Hematopoietic multipotent progenitor cell (in vitro differentiated cells): Measurements from ENCODE around the gene ARF1. TPM values are rescaled to one million over a fixed set of nuclear protein-coding genes. Genes with fewer than 3 reads are reported as not detected.
A peak's percentile ranks its signal among the peaks of the same experiment; 100 is the strongest.

Experiments used
- DNase-seq, 3 donors: peaks; one replicate each; pipeline ENCODE4 v3.0.0-alpha.2; 2011 to 2015; ENCODE audit warnings: low read depth in 2 of 3, low spot score in 2 of 3
- total RNA-seq: library from RNA; depleted of rRNA; stranded (reverse); fragments of >200 nt; gene quantifications from one replicate; pipeline ENCODE4 v1.2.3, GENCODE V29; 2012

Gene ARF1
- total RNA-seq, 1 donor: 272 TPM

DNA sequence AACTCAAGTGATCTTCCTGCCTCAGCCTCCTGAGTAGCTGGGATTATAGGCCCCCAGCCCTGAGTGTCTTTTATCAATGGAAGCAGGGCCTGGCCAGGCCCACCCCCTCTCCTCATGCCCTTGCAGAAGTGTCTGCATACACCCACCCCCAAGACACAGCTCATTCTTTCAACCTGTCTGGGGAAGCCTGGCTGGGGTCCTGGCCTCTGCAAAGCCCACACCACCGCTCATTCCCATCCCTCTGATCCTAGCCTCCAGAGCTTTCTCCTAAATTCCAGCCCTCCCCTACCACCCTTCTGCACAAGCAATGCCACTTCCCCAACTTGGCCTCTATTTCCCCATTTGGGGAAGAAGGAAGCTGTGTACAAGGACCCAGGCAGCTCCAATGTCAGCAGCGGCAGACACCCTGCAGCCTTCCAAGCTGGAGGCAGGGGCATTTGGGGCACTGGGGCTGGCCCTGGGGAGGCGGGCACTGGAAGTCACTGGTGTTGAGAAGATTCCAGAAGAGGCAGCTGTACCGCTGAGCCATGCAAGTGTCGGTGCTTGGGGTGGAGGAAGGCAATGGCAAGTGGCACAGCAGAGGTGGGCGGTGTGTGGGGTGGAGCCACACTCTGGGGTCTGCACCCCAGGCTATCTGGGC is 33.7 kb upstream of the ARF1 start:
- no peak for DNase-seq

GRCh38 chr1:228050571-228051231 is 31.8 kb upstream of the ARF1 start:
- DNase-seq: no peak

GRCh38 chr1:228058172-228058948 is 24.1 kb upstream of the ARF1 start:
- DNase-seq: no peak

DNA sequence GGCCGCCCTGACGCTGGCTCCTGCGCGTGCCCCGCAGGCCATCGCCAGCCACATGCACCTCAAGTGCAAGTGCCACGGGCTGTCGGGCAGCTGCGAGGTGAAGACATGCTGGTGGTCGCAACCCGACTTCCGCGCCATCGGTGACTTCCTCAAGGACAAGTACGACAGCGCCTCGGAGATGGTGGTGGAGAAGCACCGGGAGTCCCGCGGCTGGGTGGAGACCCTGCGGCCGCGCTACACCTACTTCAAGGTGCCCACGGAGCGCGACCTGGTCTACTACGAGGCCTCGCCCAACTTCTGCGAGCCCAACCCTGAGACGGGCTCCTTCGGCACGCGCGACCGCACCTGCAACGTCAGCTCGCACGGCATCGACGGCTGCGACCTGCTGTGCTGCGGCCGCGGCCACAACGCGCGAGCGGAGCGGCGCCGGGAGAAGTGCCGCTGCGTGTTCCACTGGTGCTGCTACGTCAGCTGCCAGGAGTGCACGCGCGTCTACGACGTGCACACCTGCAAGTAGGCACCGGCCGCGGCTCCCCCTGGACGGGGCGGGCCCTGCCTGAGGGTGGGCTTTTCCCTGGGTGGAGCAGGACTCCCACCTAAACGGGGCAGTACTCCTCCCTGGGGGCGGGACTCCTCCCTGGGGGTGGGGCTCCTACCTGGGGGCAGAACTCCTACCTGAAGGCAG is 23.4 kb upstream of the ARF1 start:
- peak; percentile 32 to 55 (median 53) for DNase-seq

- peak in 1 of 3 donors; percentile 34 for DNase-seq
Observed at GRCh38 chr1:228059634-228060457, 22.7 kb upstream of the ARF1 start.

GRCh38 chr1:228060458-228061190 is 21.9 kb upstream of the ARF1 start:
- peak in 1 of 3 donors; percentile 30 for DNase-seq

- DNase-seq: no peak
Observed at GRCh38 chr1:228061411-228062084, 21.0 kb upstream of the ARF1 start.

- DNase-seq: no peak
Observed at GRCh38 chr1:228062085-228062791, 20.3 kb upstream of the ARF1 start.

- DNase-seq: no peak
Observed at GRCh38 chr1:228062812-228063211, 19.7 kb upstream of the ARF1 start.

DNA sequence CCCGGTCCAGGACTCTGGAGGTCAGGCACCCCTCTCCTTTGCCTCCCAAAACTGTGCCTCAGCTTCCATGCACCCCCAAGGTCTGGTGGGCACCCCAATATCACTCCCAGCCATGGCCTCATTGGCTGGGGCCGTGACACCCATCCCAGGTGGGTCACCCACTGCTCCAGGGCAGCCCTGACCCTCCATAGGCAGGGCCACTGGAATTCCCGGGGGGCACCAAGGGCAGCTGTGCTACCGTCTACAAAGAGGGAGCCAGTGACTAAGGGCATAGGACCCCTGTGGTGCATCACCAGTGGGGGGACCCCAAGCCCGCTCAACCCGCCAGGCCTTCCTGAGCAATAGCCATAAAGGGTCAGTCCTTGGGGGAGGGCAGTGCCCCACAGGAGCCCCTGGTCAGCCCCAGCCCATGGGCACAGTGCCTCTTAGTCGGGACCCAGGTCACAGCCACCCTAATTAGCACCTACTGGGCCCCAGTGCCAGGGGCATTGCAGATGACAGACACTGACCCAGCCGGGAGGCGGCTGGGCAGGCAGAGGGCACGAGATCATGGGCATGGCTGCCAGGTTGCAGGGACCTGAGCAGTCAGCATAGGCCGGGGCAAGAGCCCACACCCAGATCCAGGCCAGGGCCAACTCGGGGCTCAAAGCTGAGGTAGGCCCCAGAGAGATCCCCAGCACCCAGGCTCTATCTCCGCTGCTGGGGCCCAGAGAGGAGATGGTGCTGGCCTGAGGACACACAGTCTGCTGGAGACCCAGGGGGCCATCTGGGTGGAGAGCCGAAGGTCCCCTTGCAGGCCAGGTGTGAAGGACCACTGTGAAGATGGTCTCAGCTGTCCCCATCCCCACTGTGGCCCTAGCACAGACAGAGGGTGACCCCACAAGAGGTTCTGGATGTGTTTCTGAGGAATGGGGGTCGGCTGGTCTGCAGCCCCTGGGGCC is 19.0 kb upstream of the ARF1 start:
- no peak for DNase-seq

DNA sequence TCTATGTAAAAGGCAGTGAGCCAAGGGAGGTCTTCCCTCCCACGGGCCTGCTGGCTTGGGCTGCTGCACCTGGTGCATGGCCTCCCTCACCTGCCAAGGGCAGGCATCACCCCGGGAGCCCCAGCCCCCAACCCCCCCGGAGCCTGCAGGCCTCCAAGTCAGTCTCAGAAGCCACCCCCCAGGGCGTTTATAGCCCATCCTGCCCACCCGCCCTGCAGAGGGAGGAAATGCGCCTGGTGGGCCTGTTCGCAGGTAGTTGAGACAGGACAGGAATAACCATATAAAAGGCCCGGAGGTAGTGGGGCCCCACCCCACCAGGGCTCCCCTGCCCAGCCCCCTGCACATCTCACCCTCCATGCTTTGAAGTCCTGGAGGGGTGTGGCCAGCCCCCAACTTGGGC is 18.2 kb upstream of the ARF1 start:
- no peak for DNase-seq

DNA sequence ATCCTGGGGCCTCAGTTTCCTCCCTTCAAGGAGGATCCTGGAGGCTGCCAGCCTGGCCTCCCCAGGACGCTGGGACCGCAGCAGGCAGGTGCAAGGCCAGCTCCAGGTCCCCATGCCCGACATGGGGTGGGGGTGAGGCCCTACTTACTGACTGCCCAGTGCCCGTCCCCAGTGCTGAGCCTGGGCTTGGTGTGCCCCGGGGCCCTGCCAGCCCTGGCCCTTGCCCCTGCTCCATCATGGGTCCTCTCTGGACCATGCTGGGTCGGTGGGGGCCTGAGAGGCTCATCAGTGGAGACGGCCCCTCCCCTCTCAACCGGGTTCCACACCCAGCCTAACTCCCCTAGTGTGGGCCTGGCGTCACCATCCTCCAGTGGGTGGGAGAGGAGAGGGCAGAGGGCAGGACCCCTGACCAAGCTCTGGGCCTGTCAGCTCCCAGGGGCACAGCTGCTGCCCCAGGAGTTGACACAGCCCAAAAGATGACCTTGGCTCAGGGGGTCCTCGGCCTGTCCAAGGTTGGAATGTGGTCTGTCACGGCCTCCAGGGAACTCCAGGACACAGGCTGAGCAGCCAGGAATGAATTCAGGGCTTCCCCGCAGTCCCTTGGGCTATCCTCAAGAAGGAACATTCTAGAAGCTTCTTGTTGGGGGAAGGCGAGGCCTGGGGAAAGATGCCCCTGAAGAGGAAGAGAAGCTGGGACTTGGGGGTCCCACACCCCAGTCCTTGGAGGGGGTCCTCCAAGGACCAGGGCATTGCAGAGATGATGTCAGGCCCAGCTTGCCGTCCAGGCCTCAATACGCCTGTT is 17.6 kb upstream of the ARF1 start:
- DNase-seq: no peak

- DNase-seq: no peak
Observed at GRCh38 chr1:228065543-228066347, 16.8 kb upstream of the ARF1 start.

GRCh38 chr1:228066416-228066815 is 16.1 kb upstream of the ARF1 start:
- no peak for DNase-seq

GRCh38 chr1:228066891-228067654 is 15.4 kb upstream of the ARF1 start:
- no peak for DNase-seq
